H1 (cell line): ENCODE measurements around the gene SHISA6. TPM values are rescaled to one million over a fixed set of nuclear protein-coding genes. Genes with fewer than 3 reads are reported as not detected.

ENCODE experiments used
- CTCF ChIA-PET: fragments of 300-600 bp; sonication (Branson Sonifier 250); formaldehyde crosslinking; loops from one replicate; lab custom pipeline; 2021; ENCODE audit not compliant: partially characterized antibody; lab: Charles Lee
- POLR2A ChIA-PET: fragments of 300-600 bp; sonication (Branson Sonifier 250); formaldehyde crosslinking; loops from one replicate; lab custom pipeline; 2021; ENCODE audit warnings: inconsistent platforms; ENCODE audit not compliant: partially characterized antibody; lab: Charles Lee
- DNase-seq, 2 experiments: peaks; one replicate each; pipeline versions ENCODE4 v3.0.0 to v3.0.0-alpha.2; 2010 to 2022; ENCODE audit warnings: low spot score in 2 of 2, low read depth in 1 of 2, mixed read lengths in 1 of 2
- FAIRE-seq: peaks from 2 replicates; lab custom pipeline; 2011; peaks lifted over from hg19 to GRCh38; lab: Jason Lieb, UNC
- H2AFZ ChIP-seq: 2 replicates; pipeline ENCODE4 v1.8.1; 2012; ENCODE audit warnings: low read length, inconsistent platforms
- H2AK5ac ChIP-seq: 2 replicates; pipeline ENCODE4 v1.6.1; 2013; ENCODE audit warnings: low read depth, low read length
- H2BK120ac ChIP-seq: replicated peaks from 2 replicates; pipeline ENCODE3; 2013; ENCODE audit warnings: low read depth, low read length, inconsistent platforms
- H2BK12ac ChIP-seq: 2 replicates; pipeline ENCODE4 v1.6.1; 2013; ENCODE audit warnings: low read depth, low read length
- H2BK15ac ChIP-seq: 2 replicates; pipeline ENCODE4 v1.6.1; 2013; ENCODE audit warnings: low read length
- H2BK20ac ChIP-seq: 2 replicates; pipeline ENCODE4 v1.6.1; 2013; ENCODE audit warnings: low read length
- H2BK5ac ChIP-seq: 2 replicates; pipeline ENCODE4 v1.6.1; 2013; ENCODE audit warnings: low read depth, low read length
- H3K14ac ChIP-seq: 2 replicates; pipeline ENCODE4 v1.6.1; 2013; ENCODE audit warnings: inconsistent platforms; ENCODE audit not compliant: insufficient read length
- H3K18ac ChIP-seq: 2 replicates; pipeline ENCODE4 v1.6.1; 2013; ENCODE audit warnings: low read length; ENCODE audit errors: extremely low read depth
- H3K23ac ChIP-seq: 2 replicates; pipeline ENCODE4 v1.6.1; 2013; ENCODE audit warnings: inconsistent platforms; ENCODE audit not compliant: insufficient read length
- H3K23me2 ChIP-seq: 2 replicates; pipeline ENCODE4 v1.6.1; 2013; ENCODE audit warnings: low read depth, low read length
- H3K27ac ChIP-seq: 2 replicates; pipeline ENCODE4 v1.6.1; 2011; ENCODE audit warnings: low read depth, low read length, inconsistent platforms
- H3K27me3 ChIP-seq, 4 experiments: replicated peaks in 1 of 4; 1 replicate in 1 of 4; 2 replicates in 3 of 4; pipeline versions ENCODE4 v1.6.1 to v1.8.1; 2011 to 2013; ENCODE audit warnings: low read length in 3 of 4, mild to moderate bottlenecking in 3 of 4, inconsistent platforms in 2 of 4, mixed read lengths in 2 of 4, moderate library complexity in 1 of 4; ENCODE audit not compliant: control insufficient read depth in 3 of 4, insufficient read depth in 3 of 4; ENCODE audit errors: extremely low read depth in 1 of 4
- H3K36me3 ChIP-seq, 4 experiments: 2 replicates each; pipeline versions ENCODE4 v1.6.1 to v1.8.1; 2011 to 2013; ENCODE audit warnings: mild to moderate bottlenecking in 4 of 4, low read length in 3 of 4, moderate library complexity in 2 of 4, control low read depth in 1 of 4, inconsistent platforms in 1 of 4; ENCODE audit not compliant: insufficient read depth in 4 of 4, control insufficient read depth in 2 of 4
- H3K4ac ChIP-seq: replicated peaks from 2 replicates; pipeline ENCODE3; 2013; ENCODE audit warnings: low read length, low read depth, mixed read lengths, inconsistent platforms; ENCODE audit not compliant: insufficient read length
- H3K4me1 ChIP-seq, 4 experiments: replicated peaks in 1 of 4; 1 replicate in 1 of 4; 2 replicates in 3 of 4; pipeline versions ENCODE4 v1.6.1 to v1.8.1; 2011 to 2013; ENCODE audit warnings: low read length in 3 of 4, inconsistent platforms in 2 of 4, mixed read lengths in 1 of 4; ENCODE audit not compliant: insufficient read depth in 4 of 4, control insufficient read depth in 3 of 4
- H3K4me2 ChIP-seq, 2 experiments: 2 replicates each; pipeline versions ENCODE4 v1.6.1 to v1.8.1; 2011 to 2013; ENCODE audit warnings: low read depth in 2 of 2, low read length in 2 of 2, control low read depth in 1 of 2, inconsistent platforms in 1 of 2, mild to moderate bottlenecking in 1 of 2; ENCODE audit not compliant: insufficient read depth in 1 of 2
- H3K4me3 ChIP-seq, 4 experiments: fragments of 200-600, 300-600 bp in 1 of 4; sonication (generic), shearing (Covaris generic), sonication (Bioruptor Twin) in 1 of 4; 2 replicates each; pipeline versions ENCODE4 v1.5.1 to v1.8.1; 2011 to 2016; ENCODE audit warnings: low read length in 4 of 4, low read depth in 3 of 4, control low read depth in 2 of 4, inconsistent platforms in 2 of 4, mild to moderate bottlenecking in 2 of 4, mixed read lengths in 1 of 4, moderate library complexity in 1 of 4; ENCODE audit not compliant: insufficient read depth in 2 of 4; ENCODE audit errors: extremely low read depth in 1 of 4
- H3K56ac ChIP-seq: replicated peaks from 2 replicates; pipeline ENCODE3; 2013; ENCODE audit warnings: low read depth, mild to moderate bottlenecking, mixed read lengths, low read length, inconsistent platforms; ENCODE audit not compliant: insufficient read length
- H3K79me1 ChIP-seq: 2 replicates; pipeline ENCODE4 v1.6.1; 2013; ENCODE audit warnings: low read depth, low read length, control low read depth
- H3K79me2 ChIP-seq, 2 experiments: 2 replicates each; pipeline versions ENCODE4 v1.6.1 to v1.8.1; 2012 to 2013; ENCODE audit warnings: low read length in 2 of 2, mild to moderate bottlenecking in 2 of 2, inconsistent platforms in 1 of 2; ENCODE audit not compliant: insufficient read depth in 2 of 2, control insufficient read depth in 1 of 2
- H3K9ac ChIP-seq, 4 experiments: replicated peaks in 1 of 4; 1 replicate in 1 of 4; 2 replicates in 3 of 4; pipeline versions ENCODE4 v1.6.1 to v1.8.1; 2011 to 2013; ENCODE audit warnings: low read depth in 3 of 4, low read length in 3 of 4, control low read depth in 2 of 4, mild to moderate bottlenecking in 2 of 4, moderate library complexity in 2 of 4, inconsistent platforms in 1 of 4; ENCODE audit errors: extremely low read depth in 1 of 4
- H3K9me3 ChIP-seq, 2 experiments: 2 replicates each; pipeline versions ENCODE4 v1.6.1 to v1.8.1; 2012 to 2013; ENCODE audit warnings: mild to moderate bottlenecking in 2 of 2, moderate library complexity in 2 of 2, control low read depth in 1 of 2, inconsistent platforms in 1 of 2, low read depth in 1 of 2, low read length in 1 of 2, mixed read lengths in 1 of 2; ENCODE audit not compliant: insufficient read depth in 2 of 2
- H4K20me1 ChIP-seq, 2 experiments: replicated peaks in 1 of 2; 2 replicates each; pipeline versions ENCODE3 to v1.8.1; 2011 to 2013; ENCODE audit warnings: inconsistent platforms in 2 of 2, low read length in 2 of 2, mild to moderate bottlenecking in 1 of 2; ENCODE audit not compliant: insufficient read depth in 2 of 2, control insufficient read depth in 1 of 2
- H4K5ac ChIP-seq: 2 replicates; pipeline ENCODE4 v1.6.1; 2013; ENCODE audit warnings: low read length, low read depth, mixed read lengths, inconsistent platforms; ENCODE audit not compliant: insufficient read length
- H4K8ac ChIP-seq: 2 replicates; pipeline ENCODE4 v1.8.0; 2013; ENCODE audit warnings: mild to moderate bottlenecking, moderate library complexity, low read length, inconsistent platforms; ENCODE audit not compliant: insufficient read depth; ENCODE audit errors: extremely low read depth
- H4K91ac ChIP-seq: replicated peaks from 2 replicates; pipeline ENCODE3; 2013; ENCODE audit warnings: low read length, mixed read lengths, inconsistent platforms; ENCODE audit not compliant: insufficient read length
- BCL11A ChIP-seq, 2 experiments: IDR thresholded peaks; one replicate each; pipeline ENCODE4 v1.6.1; 2011; ENCODE audit warnings: low read depth in 2 of 2, low read length in 2 of 2, mild to moderate bottlenecking in 2 of 2
- CTBP2 ChIP-seq: IDR thresholded peaks from 2 replicates; pipeline ENCODE4 v1.7.0; 2011; ENCODE audit warnings: borderline replicate concordance, mild to moderate bottlenecking, moderate library complexity, mixed read lengths, low read length; ENCODE audit not compliant: insufficient read depth, insufficient read length
- GABPA ChIP-seq: IDR thresholded peaks from 2 replicates; pipeline ENCODE4 v1.6.1; 2011; ENCODE audit warnings: mild to moderate bottlenecking, low read length, moderate library complexity, borderline replicate concordance; ENCODE audit not compliant: insufficient read depth
- JUN ChIP-seq: IDR thresholded peaks from 2 replicates; pipeline ENCODE4 v1.6.1; 2011; ENCODE audit warnings: low read depth, mild to moderate bottlenecking, improper control_type of control experiment, low read length
- NRF1 ChIP-seq: IDR thresholded peaks from 2 replicates; pipeline ENCODE4 v1.6.1; 2011; ENCODE audit warnings: mild to moderate bottlenecking, low read depth, low read length, improper control_type of control experiment
- RFX5 ChIP-seq: IDR thresholded peaks from 2 replicates; pipeline ENCODE4 v1.6.1; 2011; ENCODE audit warnings: low read depth, low read length, improper control_type of control experiment, borderline replicate concordance
- SIRT6 ChIP-seq: IDR thresholded peaks from one replicate; pipeline ENCODE4 v1.7.1; 2012; ENCODE audit warnings: low read length, inconsistent platforms
- TCF12 ChIP-seq: IDR thresholded peaks from 2 replicates; pipeline ENCODE4 v1.6.1; 2011; ENCODE audit warnings: low read depth, mild to moderate bottlenecking, low read length
- WGBS, 2 experiments: shearing (Covaris generic) in 1 of 2; methylation state at CpG; one replicate each; pipeline versions ENCODE4 v1.1.6 to v1.1.7; 2013 to 2015; ENCODE audit warnings: low lambda C conversion rate in 2 of 2, mixed read lengths in 2 of 2, inconsistent platforms in 1 of 2, low coverage in 1 of 2, missing lambda C conversion rate in 1 of 2; ENCODE audit not compliant: insufficient replicate concordance in 2 of 2, insufficient coverage in 1 of 2, insufficient read length in 1 of 2; ENCODE audit errors: extremely low coverage in 1 of 2, missing lambda C conversion rate in 1 of 2; 5-methylcytosine and 5-hydroxymethylcytosine counted together
- polyA plus RNA-seq, 7 experiments: library from polyadenylated mRNA; depleted of rRNA in 3 of 7; stranded (reverse) in 5 of 7; unstranded in 2 of 7; fragments of >200 nt in 5 of 7; fragments of 200-250 nt in 2 of 7; gene quantifications; 1 replicate in 5 of 7; 2 replicates in 1 of 7; 4 replicates in 1 of 7; pipeline versions ENCODE4 v1.2.1 to v1.2.3, GENCODE V29; 2011 to 2013; ENCODE audit warnings: missing spikeins in 2 of 7, mixed read lengths in 2 of 7
- total RNA-seq: library from RNA; stranded (reverse); fragmentation: NEBNext Ultra II Directional; extraction: Animal tissue kit (Norgen Biotek cat#: 25700); gene quantifications from 2 replicates; pipeline ENCODE4 v1.2.1, GENCODE V29; 2021

SHISA6 gene
- total and polyA plus RNA-seq, 2 of the 8 experiments (the other 6 are each of a cell fraction or from before 2014, with no cell fraction given): 2.9 to 4.8 TPM

DNA sequence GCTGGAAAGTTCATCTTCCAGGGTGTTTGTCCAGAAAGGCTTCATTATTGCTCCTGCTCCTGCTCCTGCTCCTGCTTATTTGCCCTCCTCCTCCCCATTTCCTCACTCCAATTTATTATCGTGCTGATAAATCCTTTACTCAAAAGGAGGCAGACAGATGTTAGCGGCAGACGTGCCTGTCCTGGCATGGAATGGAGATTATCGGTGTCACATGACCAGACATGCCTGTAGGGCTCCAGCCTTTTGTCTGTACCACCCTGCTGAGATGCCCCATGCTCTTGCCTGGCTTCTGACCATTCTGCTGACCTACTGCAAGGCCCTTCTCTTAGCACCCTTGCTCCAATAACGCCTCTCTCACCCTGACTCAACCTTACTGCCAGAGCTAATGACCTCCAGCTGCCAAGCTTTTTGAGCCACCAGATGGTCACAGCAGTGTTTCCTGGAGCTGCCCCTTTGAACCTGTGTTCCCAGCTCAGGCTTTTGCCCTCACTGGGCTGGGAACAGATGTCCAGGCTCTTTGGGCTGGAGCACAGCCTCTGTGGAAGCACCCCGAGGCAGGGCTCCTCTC is 370.1 kb downstream of the SHISA6 start:
- no peak for DNase-seq

More for the DNA sequence above, 370.1 kb downstream of the SHISA6 start:
- H3K79me2 ChIP-seq: no peaks in the 10 kb centered on the region
- TF ChIP-seq RFX5 (no peak), JUN (no peak), GABPA (no peak), CTBP2 (no peak), NRF1 (no peak), SIRT6 (no peak), TCF12 (no peak), BCL11A (IDR thresholded peaks at IDR 0.05; ENCODE audit: low read depth in 2 of 2, low read length in 2 of 2) (no peak)
- H3K4me2 ChIP-seq: no peak overlapping the region
- H3K23ac ChIP-seq: no peak overlapping the region
- no peak overlapping the region for H3K18ac ChIP-seq
- no peak overlapping the region for H2AK5ac ChIP-seq
- 83% methylated on average over 6 of the region's 6 CpGs; no CpG with 5 or more reads in 1 of the 2 experiments for WGBS, 2 experiments
- ChIA-PET CTCF (interaction anchor here (1.4 to 1.7 kb wide), 4 partner anchors 12 to 467 kb away, joined by 3 to 5 read pairs (median 4); no protein-coding TSS in a partner anchor), POLR2A (no interaction called here)
- no peak overlapping the region for H4K91ac ChIP-seq
- H3K4me3 ChIP-seq: no peak overlapping the region
- H3K4me1 ChIP-seq: no peaks in the 10 kb centered on the region; a peak in 1 of 7 replicates
- no peak overlapping the region for H3K4ac ChIP-seq
- no peak overlapping the region for H4K5ac ChIP-seq
- H2BK12ac ChIP-seq: no peak overlapping the region
- no peaks in the 10 kb centered on the region for H3K27me3 ChIP-seq
- H4K20me1 ChIP-seq: no peaks in the 10 kb centered on the region
- H3K27ac ChIP-seq: no peak overlapping the region
- no peak overlapping the region for H2BK15ac ChIP-seq
- FAIRE-seq: no peak
- no peak overlapping the region for H2BK120ac ChIP-seq
- no peaks in the 10 kb centered on the region for H3K79me1 ChIP-seq
- H3K14ac ChIP-seq: no peak overlapping the region
- 0 out of 2 replicates have a peak overlapping the region, but pooled peaks have one; percentile 6 for H2AFZ ChIP-seq
- H2BK20ac ChIP-seq: no peak overlapping the region
- no peak overlapping the region for H3K9ac ChIP-seq
- no peaks in the 10 kb centered on the region for H3K36me3 ChIP-seq
- H2BK5ac ChIP-seq: no peak overlapping the region
- H3K56ac ChIP-seq: no peak overlapping the region
- no peaks in the 10 kb centered on the region for H3K23me2 ChIP-seq
- H4K8ac ChIP-seq: no peak overlapping the region
- H3K9me3 ChIP-seq: no peaks in the 10 kb centered on the region
